Measurements from ENCODE around the gene KIF1C. TPM values are rescaled to one million over a fixed set of nuclear protein-coding genes. Genes with fewer than 3 reads are reported as not detected.

Gene KIF1C
- total RNA-seq, 3 donors from 2014 or later (not counting 1 experiment from before 2014, with no cell fraction given): 17.1 to 28.6 (median 22.2) TPM

GRCh38 chr17:4998027-4998731, 429 bp downstream of the KIF1C start:
- 3% methylated on average over 55 of the region's 55 CpGs for WGBS (ENCODE audit: insufficient coverage)
- Histone ChIP-seq H3K27ac (ENCODE audit: low read length) (no peak overlapping the region), H3K27me3 (ENCODE audit: control insufficient read depth, insufficient read depth, low read length) (no peaks in the 10 kb centered on the region), H3K9me3 (ENCODE audit: control insufficient read depth, insufficient read depth, low read length) (no peaks in the 10 kb centered on the region), H3K4me1 (ENCODE audit: control insufficient read depth, insufficient read depth, low read length) (peaks cover 21% of the 10 kb centered on the region), H3K36me3 (ENCODE audit: control insufficient read depth, insufficient read depth, low read length) (peaks cover 2% of the 10 kb centered on the region), H3K4me3 (ENCODE audit: low read length) (peak overlapping the region; percentile 67)
- peak overlapping the region in 1 of 2 donors; percentile 86 for H3K27ac Mint-ChIP-seq
- TF ChIP-seq CTCF (IDR thresholded peaks at IDR 0.05): no peak
- H3K27me3 Mint-ChIP-seq (ENCODE audit: low read depth in 2 of 2): peaks cover 0 to 4% of the 10 kb centered on the region in 2 donors
- H3K36me3 Mint-ChIP-seq: no peaks in the 10 kb centered on the region
- intact Hi-C loops (cut with micrococcal nuclease): no loop called here
- H3K9me3 Mint-ChIP-seq: no peaks in the 10 kb centered on the region
- H3K4me1 Mint-ChIP-seq: peaks cover 18 to 38% of the 10 kb centered on the region in 2 donors
- H3K4me3 Mint-ChIP-seq: peak overlapping the region; percentile 89
- ATAC-seq (no peak), DNase-seq (peak in 1 of 2 donors; percentile 26)

GRCh38 chr17:4998732-4999429, 1.1 kb downstream of the KIF1C start:
- Mint-ChIP-seq H3K27ac (peak overlapping the region in 1 of 2 donors; percentile 86), H3K27me3 (ENCODE audit: low read depth in 2 of 2) (peaks cover 0 to 4% of the 10 kb centered on the region in 2 donors), H3K4me3 (peak overlapping the region; percentile 89), H3K36me3 (no peaks in the 10 kb centered on the region), H3K9me3 (no peaks in the 10 kb centered on the region), H3K4me1 (peaks cover 18 to 38% of the 10 kb centered on the region in 2 donors)
- peak in 1 of 2 donors; percentile 57 for DNase-seq
- Histone ChIP-seq H3K27me3 (ENCODE audit: control insufficient read depth, insufficient read depth, low read length) (no peaks in the 10 kb centered on the region), H3K4me1 (ENCODE audit: control insufficient read depth, insufficient read depth, low read length) (peaks cover 21% of the 10 kb centered on the region), H3K27ac (ENCODE audit: low read length) (no peak overlapping the region), H3K4me3 (ENCODE audit: low read length) (peak overlapping the region; percentile 67), H3K9me3 (ENCODE audit: control insufficient read depth, insufficient read depth, low read length) (no peaks in the 10 kb centered on the region), H3K36me3 (ENCODE audit: control insufficient read depth, insufficient read depth, low read length) (peaks cover 9% of the 10 kb centered on the region)
- intact Hi-C loops (cut with micrococcal nuclease): no loop called here
- no peak for TF ChIP-seq CTCF (IDR thresholded peaks at IDR 0.05)
- 62% methylated on average over 13 of the region's 14 CpGs for WGBS (ENCODE audit: insufficient coverage)
- no peak for ATAC-seq

GRCh38 chr17:4999430-5000093, 1.8 kb downstream of the KIF1C start:
- Mint-ChIP-seq H3K36me3 (peaks cover 5% of the 10 kb centered on the region), H3K9me3 (no peaks in the 10 kb centered on the region), H3K4me3 (peak overlapping the region; percentile 89), H3K27ac (peak overlapping the region in 1 of 2 donors; percentile 86), H3K27me3 (ENCODE audit: low read depth in 2 of 2) (peaks cover 0 to 4% of the 10 kb centered on the region in 2 donors), H3K4me1 (peaks cover 18 to 38% of the 10 kb centered on the region in 2 donors)
- no peak for DNase-seq
- H3K27ac ChIP-seq (ENCODE audit: low read length): no peak overlapping the region
- peaks cover 21% of the 10 kb centered on the region for H3K4me1 ChIP-seq (ENCODE audit: control insufficient read depth, insufficient read depth, low read length)
- WGBS (ENCODE audit: insufficient coverage): 81% methylated on average over 12 of the region's 12 CpGs
- intact Hi-C loops (cut with micrococcal nuclease): no loop called here
- TF ChIP-seq CTCF (IDR thresholded peaks at IDR 0.05): no peak
- H3K36me3 ChIP-seq (ENCODE audit: control insufficient read depth, insufficient read depth, low read length): peaks cover 15% of the 10 kb centered on the region
- H3K4me3 ChIP-seq (ENCODE audit: low read length): no peak overlapping the region
- H3K9me3 ChIP-seq (ENCODE audit: control insufficient read depth, insufficient read depth, low read length): no peaks in the 10 kb centered on the region
- no peak for ATAC-seq
- no peaks in the 10 kb centered on the region for H3K27me3 ChIP-seq (ENCODE audit: control insufficient read depth, insufficient read depth, low read length)

All from natural killer cell (primary cell).